NCI-H446 (cell line): Measurements from ENCODE around the gene UGT2A1.
"Not testable (repeated sequence)": the region's sequence is repeated elsewhere in the genome, so short reads cannot be mapped to it uniquely, and the experiment has no call there.

ENCODE experiments used
- DNase-seq, 2 experiments: peaks; one replicate each; lab custom pipeline; 2025; lab: John Stamatoyannopoulos, UW

Gene UGT2A1

DNA sequence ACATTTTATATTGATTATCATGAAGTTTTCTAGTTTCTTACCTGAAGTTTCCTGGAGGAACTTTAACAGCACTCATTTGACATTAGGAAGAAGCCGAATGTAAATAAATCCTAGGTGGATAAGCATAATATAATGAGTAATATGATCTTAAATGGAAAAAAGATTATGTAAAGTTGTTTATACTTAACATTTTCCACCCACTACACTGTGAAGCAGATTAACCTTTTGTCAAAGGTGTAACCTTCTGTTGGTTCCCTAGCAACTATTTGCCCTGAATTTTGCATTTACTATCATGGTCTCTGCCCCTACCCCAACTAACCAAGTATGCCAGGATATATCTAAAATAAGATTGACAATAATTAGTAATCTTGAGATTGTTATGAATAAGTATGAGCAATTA, at the start of gene UGT2A1:
TSS of gene UGT2A1 (minus strand) at position 101 of the 400 bp plus-strand sequence. CDS start 5,603 bp downstream, outside the sequence.
- no peak for DNase-seq

DNA sequence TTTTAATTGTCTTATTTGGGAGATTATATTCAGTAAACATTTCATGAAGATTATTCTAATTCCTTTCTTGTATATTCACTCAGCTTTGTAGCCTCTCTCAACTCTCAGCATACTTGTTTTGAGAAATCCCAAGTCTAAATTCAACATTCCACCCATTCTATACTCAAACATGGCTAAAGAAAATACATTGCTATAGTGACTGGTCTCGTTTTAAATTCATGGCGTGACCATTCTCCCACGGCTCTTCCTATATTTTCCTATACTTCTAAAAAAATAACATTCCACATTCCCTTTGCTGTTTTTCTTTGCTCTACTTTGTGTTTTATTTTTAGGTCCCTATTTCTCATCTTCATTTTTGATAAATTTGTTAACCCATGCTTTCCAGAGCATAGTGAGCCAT, 49.2 kb upstream of the UGT2A1 start:
- DNase-seq: no peak

DNA sequence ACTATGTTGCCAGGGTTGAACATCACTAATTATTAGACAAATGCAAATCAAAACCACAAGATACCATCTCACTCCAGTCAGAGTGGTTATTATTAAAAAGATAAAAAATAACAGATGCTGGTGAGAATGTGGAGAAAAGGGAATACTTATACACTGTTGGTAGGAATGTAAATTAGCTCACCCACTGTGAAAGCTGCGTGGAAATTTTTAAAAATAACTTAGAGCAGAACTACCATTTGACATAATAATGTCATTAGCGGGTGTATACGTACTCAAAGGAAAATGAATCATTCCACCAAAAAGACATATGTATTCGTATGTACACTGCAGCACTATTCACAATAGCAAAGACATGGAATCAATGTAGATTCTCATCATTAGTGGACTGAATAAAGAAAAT, 48.6 kb upstream of the UGT2A1 start:
- no peak for DNase-seq

DNA sequence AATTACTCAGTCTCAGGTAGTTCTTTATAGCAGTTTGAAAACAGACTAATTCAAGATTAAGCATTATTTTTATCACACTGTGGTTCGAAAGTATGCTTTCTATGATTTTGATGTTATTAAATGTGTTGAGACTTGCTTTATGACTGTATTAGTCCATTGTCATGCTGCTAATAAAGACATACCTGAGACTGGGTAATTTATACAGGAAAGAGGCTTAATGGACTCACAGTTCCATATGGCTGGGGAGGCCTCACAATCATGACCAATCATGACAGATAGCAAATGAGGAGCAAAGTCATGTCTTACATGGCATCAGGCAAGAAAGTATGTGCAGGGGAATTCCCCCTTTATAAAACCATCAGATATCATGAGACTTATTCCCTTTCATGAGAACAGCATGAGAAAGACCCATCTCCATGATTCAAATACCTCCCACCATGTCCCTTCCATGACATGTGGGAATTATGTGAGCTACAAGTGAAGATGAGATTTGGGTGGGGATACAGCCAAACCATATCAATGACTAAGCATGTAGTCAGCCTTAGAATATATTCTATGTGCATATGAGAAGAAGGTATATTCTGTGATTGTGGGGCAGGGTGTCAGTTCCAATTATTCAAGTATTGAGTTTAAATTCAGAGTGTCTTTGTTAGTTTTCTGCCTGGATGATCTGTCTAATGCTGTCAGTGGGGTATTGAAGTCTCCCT, 44.6 kb upstream of the UGT2A1 start:
- no peak for DNase-seq

DNA sequence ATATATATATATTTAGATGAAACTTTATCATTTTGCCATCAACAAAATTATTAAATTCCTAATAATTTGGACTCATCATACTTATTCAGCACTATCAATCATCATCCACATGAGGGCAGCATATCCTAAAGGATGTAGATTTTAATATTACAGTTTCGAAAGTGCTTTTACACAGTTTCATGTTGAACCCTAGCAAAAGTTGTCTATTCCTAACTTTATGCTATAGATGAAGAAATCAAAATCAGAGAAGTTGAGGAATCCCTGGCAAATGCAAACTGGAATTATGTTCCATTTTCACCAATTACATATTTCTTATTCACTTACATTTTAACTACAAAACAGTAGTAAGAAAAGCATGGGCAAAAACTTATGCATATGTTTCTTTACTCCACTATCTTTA, 36.6 kb upstream of the UGT2A1 start:
- DNase-seq: peak in 1 of 2 experiments; percentile 35

DNA sequence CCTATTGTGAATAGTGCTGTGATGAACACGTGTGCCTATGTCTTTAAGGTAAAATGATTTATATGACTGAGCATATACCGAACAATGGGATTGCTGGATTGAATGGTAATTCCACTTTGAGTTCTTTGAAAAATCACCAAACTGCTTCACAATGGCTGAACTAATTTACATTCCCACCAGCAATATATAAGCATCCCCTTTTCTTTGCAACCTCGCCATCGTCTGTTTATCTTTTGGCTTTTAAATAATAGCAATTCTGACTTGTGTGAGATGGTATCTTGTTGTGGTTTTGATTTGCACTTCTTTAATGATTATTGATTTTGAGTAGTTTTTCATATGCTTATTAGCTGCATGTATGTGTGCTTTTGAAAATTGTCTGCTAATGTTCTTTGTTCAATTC, 31.8 kb upstream of the UGT2A1 start:
- no peak for DNase-seq

DNA sequence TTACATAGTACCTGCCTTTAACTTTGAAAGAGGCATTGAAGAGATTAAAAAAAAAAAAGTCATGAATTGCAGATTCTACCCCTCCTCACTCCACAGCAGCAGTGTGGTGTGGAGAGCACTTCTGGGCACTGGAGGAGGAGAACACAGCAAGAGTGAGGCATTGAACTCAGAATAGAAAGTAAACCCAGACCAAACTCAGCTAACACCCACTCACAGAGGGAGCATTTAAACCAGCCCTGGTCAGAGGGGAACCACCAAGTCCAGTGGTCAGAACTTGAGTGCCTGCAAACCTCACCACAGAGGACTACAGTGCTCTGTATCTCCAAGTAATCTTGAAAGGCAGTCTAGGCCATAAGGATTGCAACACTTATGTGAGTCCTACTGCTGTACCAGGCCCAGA, 15.6 kb upstream of the UGT2A1 start:
- no peak for DNase-seq

DNA sequence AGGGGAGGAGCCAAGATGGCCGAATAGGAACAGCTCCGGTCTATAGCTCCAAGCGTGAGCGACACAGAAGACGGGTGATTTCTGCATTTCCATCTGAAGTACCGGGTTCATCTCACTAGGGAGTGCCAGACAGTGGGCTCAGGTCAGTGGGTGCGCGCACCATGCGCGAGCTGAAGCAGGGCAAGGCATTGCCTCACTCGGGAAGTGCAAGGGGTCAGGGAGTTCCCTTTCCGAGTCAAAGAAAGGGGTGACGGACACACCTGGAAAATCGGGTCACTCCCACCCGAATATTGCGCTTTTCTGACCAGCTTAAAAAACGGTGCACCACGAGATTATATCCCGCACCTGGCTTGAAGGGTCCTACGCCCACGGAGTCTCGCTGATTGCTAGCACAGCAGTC, 11.0 kb upstream of the UGT2A1 start:
- DNase-seq: not testable (repeated sequence)

DNA sequence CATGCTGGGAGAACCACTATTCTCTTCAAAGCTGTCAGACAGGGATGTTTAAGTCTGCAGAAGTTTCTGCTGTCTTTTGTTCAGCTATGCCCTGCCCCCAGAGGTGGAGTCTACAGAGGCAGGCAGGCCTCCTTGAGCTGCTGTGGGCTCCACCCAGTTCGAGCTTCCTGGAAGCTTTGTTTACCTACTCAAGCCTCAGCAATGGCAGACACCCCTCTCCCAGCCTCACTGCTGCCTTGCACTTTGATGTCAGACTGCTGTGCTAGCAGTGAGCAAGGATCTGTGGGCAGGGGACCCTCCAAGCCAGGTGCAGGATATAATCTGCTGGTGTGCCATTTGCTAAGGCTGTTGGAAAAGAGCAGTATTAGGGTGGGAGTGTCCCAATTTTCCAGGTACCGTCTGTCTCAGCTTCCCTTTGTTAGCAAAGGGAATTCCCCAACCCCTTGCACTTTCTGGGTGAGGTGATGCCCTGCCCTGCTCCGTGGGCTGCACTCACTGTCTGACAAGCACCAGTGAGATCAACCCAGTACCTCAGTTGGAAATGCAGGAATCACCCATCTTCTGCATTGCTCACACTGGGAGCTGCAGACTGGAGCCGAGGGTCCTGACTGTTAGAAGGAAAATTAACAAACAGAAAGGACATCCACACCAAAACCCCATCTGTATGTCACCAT, 8.2 kb upstream of the UGT2A1 start:
- not testable (repeated sequence) for DNase-seq

DNA sequence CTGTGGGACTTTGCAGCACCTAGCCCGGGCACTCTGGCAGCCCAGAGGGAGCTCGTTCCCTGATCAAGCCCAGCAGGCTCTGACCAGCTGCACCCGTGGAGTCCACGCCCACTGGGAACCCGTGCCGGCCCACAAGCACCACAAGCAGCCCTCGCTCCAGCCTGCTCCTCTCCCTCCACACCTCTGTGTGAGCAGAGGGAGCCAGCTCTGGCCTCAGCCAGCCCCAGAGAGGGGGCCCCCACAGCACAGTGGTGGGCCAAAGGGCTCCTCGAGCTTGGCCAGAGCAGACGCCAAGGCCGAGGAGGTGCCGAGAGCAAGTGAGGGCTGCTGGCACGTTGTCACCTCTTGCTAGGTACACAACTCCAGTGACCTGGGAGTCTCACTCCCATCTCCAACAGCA, 5.1 kb upstream of the UGT2A1 start:
- DNase-seq: no peak

DNA sequence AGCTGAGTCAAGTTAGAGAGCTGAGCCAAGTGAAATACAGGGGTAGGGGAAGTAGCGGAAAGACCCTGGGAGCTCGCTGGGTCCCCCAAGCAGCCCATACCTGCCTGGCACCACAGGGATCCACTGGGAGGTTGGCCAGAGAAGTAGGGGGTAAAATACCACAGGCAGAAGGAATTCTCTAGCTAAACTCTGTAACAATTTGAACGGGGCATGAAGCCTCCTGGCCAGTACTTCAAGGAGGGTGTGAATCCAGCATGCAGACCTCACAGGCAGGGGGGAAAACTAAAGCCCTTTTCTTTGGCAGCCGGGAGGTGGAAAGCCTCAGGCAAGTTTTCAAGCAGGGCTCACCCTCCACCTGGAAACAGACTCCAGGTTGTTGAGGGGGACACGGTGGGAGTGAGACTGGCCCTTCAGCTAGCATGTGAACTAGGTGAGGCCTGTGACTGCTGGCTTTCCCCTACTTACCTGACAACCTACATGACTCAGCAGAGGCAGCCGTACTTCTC, 3.7 kb upstream of the UGT2A1 start:
- DNase-seq: no peak

DNA sequence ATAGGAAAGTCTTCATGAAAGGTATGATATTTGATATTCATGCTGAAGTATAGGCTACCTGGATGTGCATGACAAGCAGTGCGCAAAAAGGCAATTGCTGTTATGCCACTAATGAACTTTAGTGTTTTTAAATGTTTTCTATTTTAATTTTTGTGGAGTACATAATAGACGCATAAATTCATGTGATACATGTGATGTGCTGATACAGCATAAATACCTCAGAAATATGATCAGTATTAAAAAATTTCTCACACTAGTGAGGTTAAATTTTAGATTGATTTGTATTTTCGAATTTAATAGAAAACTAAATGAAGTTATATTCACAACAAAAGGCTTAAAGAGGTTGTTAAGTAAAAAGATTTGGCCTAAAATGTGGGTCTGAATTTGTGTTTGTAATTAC, 2.2 kb downstream of the UGT2A1 start:
- DNase-seq: no peak

DNA sequence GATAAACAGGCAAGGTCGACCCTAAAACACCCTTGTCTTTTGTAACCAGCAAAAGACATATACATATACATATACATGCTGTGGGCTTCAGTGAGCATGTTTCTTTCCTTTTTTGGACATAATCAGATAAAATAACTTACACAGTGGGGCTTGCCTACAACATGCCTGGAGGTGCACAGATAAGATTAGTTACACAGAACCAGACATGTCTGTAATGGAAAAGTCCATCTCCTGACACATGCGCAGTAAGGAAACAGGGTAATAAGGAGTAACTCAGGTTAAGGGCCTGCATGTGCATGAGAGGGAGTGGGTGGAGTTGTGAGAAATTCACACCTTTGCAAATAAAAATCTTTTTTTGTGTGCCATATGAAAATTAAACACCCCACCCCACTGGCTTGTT, 3.4 kb downstream of the UGT2A1 start:
- DNase-seq: no peak

DNA sequence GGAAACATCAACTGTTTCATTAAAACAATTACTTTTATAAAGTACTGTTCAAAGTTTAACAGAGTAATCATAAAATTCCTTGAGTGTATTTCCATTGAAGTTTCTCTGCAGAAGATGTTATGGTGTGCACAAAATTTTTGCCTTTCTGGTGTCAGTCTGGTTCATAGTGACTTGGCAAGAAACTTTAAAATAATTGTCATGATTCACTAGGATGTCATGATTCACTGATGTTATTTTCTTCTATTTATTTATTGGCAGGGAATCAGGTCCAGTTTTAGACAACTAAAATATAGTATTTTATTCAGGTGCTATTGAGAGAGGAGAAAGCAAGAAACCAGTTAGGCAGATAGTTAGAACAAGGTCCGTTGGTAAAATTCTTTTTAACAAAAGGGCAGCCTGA, 3.8 kb downstream of the UGT2A1 start:
- no peak for DNase-seq

DNA sequence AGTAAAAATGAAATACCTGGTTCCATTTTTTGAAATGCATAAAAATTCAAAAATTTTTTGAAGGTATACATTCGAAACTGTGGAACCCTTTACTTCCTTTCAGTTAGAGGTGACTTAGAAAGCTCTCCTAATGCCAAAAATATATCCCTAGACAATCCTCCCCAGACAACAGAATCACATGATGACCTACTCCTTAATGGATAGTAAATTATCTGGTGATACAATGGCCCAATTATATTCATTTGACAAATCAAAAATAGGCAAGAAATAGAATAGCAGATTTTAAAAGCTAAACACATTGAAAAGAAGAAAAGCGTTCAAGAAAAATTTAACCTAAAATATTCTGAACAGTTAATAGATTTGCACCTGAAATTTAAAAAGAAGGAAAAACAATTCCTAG, 10.1 kb downstream of the UGT2A1 start:
- DNase-seq: no peak

DNA sequence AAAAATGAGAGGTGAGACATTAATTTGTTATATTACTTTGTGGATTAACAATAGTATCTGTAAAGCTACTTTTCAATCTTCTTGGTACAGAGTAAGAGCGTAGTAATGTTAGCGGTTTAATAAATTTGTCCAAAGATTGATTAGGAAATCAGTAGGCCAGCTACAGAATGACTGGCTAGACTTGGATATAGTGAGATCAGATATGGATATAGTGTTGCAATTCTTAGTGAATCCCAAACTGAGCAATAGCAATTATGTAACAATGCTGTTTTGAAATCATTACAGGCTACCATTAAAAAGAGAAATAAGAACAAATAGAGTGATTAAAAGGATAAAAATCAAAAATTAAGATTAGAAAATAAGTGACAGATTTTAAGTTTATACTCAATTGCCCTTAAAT, 12.8 kb downstream of the UGT2A1 start:
- no peak for DNase-seq

DNA sequence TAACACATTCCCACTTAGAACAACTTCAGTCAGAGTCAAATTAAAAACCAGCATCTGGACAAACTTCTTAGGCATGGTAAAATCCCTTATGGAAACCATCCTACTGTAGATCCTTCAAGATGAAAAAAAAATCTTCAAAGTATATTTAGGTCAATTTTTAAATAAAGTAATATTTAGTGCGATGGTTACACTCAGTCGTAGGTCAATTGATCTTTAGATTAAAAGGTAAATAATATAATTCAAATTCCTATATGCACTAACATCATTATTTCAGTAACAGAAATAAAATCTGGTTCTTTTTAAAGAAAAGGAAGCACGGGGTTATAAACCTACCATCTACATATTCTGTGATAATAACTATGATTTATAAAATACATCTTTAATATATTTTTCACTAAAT, 13.5 kb downstream of the UGT2A1 start, which contains the start of gene UGT2A2:
TSS of gene UGT2A2 (minus strand) at position 101 of the 400 bp plus-strand sequence. CDS start at position 99, 2 bp downstream.
- DNase-seq: no peak

DNA sequence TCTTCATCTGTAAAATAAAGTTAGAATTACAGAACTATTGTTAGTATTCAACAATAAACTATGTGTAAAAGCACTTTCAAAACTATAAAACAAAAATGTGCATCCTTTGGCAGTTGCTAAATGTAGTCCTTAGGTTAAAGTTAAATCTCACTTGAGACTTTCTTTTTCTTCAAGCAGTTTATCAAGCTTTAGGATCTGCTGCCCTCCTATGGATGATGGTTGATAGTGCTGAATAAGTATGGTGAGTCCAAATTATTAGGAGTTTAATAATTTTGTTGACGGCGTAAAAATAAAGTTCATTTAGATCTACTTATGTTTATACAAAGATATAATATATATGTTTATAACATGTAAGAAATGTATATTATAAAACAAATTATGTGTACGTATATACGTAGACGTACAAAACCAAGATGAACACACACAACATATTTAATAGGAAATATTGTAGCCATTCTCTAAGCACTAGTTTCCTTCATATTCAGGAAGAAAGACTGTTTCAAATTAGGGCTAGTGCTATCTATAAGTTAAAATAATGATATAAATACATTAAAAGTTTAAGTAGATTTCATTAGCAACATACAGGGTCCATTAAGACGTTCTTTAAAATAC, 35.9 kb downstream of the UGT2A1 start:
- peak in 1 of 2 experiments; percentile 29 for DNase-seq

DNA sequence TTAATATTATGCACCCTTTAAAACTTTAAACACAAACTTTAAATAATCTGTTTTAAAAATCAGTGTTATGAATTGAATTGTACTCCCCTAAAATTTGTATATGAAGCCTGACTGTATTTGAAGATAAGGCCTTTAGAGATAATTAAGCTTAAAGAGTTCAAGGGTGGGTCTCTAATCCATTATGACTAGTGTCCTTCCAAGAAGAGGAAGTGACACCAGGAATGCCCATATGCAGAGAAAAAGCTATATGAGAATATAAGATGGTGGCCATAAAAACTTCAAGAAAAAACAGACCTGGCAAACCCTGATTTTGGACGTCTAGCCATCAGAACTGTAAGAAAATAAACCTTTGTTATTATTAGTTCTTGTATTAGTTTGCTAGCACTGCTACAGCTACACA, 42.6 kb downstream of the UGT2A1 start:
- DNase-seq: no peak

DNA sequence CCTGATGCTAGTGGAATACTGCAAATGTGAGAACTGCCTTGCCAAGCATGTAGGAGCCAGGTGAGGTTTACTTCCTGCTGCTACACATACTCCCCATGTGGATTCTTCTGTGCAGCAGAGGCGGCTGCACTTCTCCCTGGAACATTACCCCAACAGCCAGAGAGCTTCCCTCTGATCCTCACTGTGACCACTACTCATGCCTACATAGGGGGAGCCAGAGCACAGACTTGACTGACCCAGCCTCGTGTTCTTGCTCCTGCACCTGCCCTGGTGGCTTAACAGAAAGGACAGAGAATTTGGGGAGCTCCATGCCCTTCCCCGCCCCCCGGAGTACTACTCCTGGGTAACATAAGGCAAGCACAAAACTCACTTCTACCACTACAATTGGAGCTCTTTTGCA, 52.0 kb downstream of the UGT2A1 start:
- DNase-seq: no peak

DNA sequence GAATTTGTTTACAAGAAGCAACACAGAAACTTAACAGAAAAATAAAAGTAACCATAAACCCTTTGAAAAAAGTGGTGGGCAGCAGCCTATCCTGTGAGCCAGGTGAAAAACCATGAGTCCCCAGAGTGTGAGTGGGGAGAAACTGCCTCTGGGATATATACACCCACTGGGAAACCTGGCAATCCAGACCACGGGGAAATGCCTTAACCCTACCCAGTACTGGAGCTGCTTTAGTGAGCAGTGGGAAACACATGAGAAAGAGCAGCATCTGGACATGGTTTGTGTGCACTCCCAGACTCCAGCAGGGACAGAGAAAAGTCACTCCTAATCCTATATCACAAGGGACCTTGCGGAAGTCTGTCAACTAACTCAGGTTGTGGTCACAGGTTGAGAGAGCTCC, 53.0 kb downstream of the UGT2A1 start:
- no peak for DNase-seq

DNA sequence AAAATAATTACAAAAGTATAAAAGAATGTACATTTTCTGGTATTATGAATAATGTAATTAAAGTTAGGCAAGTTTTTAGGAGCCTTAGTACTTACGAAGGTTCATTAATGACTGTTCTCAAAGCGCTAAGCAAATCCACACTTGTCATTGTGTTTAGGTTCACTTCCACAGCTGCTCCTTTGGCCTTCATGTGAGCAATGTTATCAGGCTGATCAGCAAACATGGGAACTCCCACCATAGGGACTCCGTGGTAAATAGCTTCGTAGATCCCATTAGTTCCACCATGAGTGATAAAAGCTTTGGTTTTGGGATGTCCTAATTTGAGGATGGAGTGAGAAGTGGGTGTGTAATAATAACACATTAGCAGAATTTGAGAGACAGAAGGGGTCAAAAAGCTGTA, 58.7 kb downstream of the UGT2A1 start:
- DNase-seq: no peak

DNA sequence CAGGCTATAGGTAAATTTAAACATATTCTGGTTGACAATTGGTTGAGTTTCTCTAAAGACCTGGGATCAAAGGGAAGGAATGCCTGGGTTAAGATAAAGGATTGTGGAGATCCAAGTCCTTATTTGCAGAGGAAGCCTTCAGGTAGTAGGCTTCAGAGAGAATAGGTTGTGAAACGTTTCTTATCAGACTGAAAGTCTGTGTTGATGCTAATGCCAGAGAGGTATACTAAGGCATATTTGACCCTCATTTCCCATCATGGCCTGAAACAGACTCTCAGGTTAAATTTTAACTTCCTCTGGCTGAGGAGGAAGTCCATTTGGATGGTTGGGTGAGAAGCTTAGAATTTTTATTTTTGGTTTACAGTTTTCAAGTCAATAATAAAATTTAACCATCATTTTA, 61.7 kb downstream of the UGT2A1 start:
- DNase-seq: no peak
